ENCODE data around the gene HNF1A.
"Not testable (repeated sequence)": the region's sequence is repeated elsewhere in the genome, so short reads cannot be mapped to it uniquely, and the experiment has no call there.

HNF1A gene

GRCh38 chr12:120978296-120979219 lies at the start of gene HNF1A:
Gene HNF1A, plus strand, starts transcription at chr12:120978543. Its CDS starts 226 bp downstream, at chr12:120978769.
- DNase-seq: no peak

GRCh38 chr12:120928864-120929652 lies 49.3 kb upstream of the HNF1A start:
- no peak for DNase-seq

GRCh38 chr12:120930032-120930431 lies 48.3 kb upstream of the HNF1A start:
- no peak for DNase-seq

- DNase-seq: no peak
These were observed 46.3 kb upstream of the HNF1A start for GRCh38 chr12:120932058-120932457.

- DNase-seq: no peak
These were observed 45.3 kb upstream of the HNF1A start for GRCh38 chr12:120932956-120933526.

GRCh38 chr12:120933786-120934185 lies 44.6 kb upstream of the HNF1A start:
- no peak for DNase-seq

GRCh38 chr12:120936197-120936596 lies 42.1 kb upstream of the HNF1A start:
- no peak for DNase-seq

- no peak for DNase-seq
These were observed 39.8 kb upstream of the HNF1A start for GRCh38 chr12:120938496-120938895.

GRCh38 chr12:120939523-120939922 lies 38.8 kb upstream of the HNF1A start:
- DNase-seq: no peak

- no peak for DNase-seq
These were observed 38.3 kb upstream of the HNF1A start for GRCh38 chr12:120940006-120940405.

- DNase-seq: no peak
These were observed 37.5 kb upstream of the HNF1A start for GRCh38 chr12:120940799-120941198.

GRCh38 chr12:120941412-120941811 lies 36.9 kb upstream of the HNF1A start:
- DNase-seq: no peak

- DNase-seq: no peak
These were observed 36.4 kb upstream of the HNF1A start for GRCh38 chr12:120941846-120942405.

- DNase-seq: no peak
These were observed 34.9 kb upstream of the HNF1A start for GRCh38 chr12:120943482-120943881.

GRCh38 chr12:120944645-120945217 lies 33.6 kb upstream of the HNF1A start:
- DNase-seq: peak; percentile 86

- not testable (repeated sequence) for DNase-seq
These were observed 32.8 kb upstream of the HNF1A start for GRCh38 chr12:120945516-120945915.

- DNase-seq: not testable (repeated sequence)
These were observed 28.0 kb upstream of the HNF1A start for GRCh38 chr12:120950260-120950799.

GRCh38 chr12:120950807-120951206 lies 27.5 kb upstream of the HNF1A start:
- DNase-seq: no peak

- no peak for DNase-seq
These were observed 23.1 kb upstream of the HNF1A start for GRCh38 chr12:120955232-120955631.

GRCh38 chr12:120956579-120957300 lies 21.6 kb upstream of the HNF1A start:
- no peak for DNase-seq

- no peak for DNase-seq
These were observed 19.0 kb upstream of the HNF1A start for GRCh38 chr12:120959111-120959878.
